Sciatic nerve (tissue), 2 donors: ENCODE results near the gene PRSS36. TPM values are rescaled to one million over a fixed set of nuclear protein-coding genes. Genes with fewer than 3 reads are reported as not detected.
"Not testable (repeated sequence)": the region's sequence is repeated elsewhere in the genome, so short reads cannot be mapped to it uniquely, and the experiment has no call there.

Experiments
- ATAC-seq: fragments of 200-7000 bp; cut with Tn5 transposase; one replicate; pipeline ENCODE4 v1.9.1; 2020; ENCODE audit warnings: mild to moderate bottlenecking, moderate library complexity
- DNase-seq: peaks from one replicate; pipeline ENCODE4 v3.0.0-alpha.2; 2020; ENCODE audit warnings: low spot score
- intact Hi-C: fragments of 100-400 bp; cut with DNase I; formaldehyde crosslinking; loops from one replicate; pipeline ENCODE4 v1.14.2; 2022
- total RNA-seq: library from RNA; stranded (reverse); fragmentation: NEBNext Ultra II Directional; extraction: Animal tissue kit (Norgen Biotek cat#: 25700); gene quantifications from one replicate; pipeline ENCODE4 v1.2.1, GENCODE V29; 2021
- donor health status: DM: no; HTN: no; CAD: no.
- donor health status: DM: no; HTN: no; CAD: no.

The PRSS36 gene
- total RNA-seq, 1 donor from 2014 or later: 4.3 TPM

DNA sequence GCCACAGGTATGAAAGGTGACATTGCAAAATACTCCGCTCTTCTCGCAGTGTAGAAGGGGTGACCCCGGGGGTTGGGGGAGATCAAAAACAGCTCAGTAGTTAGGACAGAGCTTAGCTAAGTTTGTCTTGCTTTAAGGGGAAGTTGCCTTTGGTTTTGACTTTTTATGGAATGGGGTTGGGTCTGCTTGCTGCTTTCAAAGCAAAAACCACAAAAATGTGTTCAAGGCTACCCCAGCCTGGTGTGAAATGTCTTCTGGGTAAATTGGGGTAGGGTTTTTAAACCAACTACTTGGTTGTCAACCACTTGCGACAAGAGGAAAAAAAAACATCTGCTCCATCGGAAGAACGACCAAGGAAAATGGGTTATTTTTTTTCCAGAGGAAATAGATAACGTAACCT is 36.3 kb upstream of the PRSS36 start:
- intact Hi-C loops: no loop called here
- DNase-seq (no peak), ATAC-seq (no peak)

DNA sequence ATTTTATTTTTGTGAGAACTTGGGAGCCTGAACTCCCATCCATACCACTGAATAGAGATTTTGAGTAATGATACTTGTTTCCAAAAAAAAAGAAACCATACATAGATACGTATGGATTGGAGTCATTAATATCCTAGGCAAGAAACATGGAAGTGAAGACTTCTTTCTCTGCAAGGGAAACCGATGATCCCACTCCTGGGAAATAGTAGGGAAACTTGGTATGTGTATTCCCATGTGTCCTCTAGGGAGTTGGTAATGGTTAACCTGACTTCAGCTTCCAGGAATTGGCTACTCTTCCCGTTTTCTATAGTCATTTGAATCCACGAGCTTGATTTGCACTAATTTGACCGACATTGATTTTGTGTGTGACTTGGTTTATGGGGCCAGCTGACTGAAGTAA is 35.5 kb upstream of the PRSS36 start:
- intact Hi-C loops: no loop called here
- DNase-seq: no peak
- no peak for ATAC-seq

DNA sequence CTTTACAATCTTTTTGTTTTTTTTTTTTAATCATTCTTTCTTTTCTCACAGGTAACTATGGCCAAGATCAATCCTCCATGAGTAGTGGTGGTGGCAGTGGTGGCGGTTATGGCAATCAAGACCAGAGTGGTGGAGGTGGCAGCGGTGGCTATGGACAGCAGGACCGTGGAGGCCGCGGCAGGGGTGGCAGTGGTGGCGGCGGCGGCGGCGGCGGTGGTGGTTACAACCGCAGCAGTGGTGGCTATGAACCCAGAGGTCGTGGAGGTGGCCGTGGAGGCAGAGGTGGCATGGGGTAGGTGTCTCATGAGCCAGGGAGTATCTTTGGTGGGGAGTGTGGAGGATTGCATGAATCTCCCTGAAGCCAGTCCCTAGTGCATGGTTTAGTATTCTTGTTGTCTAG is 35.0 kb upstream of the PRSS36 start:
- DNase-seq (no peak), ATAC-seq (no peak)
- intact Hi-C loops: no loop called here

DNA sequence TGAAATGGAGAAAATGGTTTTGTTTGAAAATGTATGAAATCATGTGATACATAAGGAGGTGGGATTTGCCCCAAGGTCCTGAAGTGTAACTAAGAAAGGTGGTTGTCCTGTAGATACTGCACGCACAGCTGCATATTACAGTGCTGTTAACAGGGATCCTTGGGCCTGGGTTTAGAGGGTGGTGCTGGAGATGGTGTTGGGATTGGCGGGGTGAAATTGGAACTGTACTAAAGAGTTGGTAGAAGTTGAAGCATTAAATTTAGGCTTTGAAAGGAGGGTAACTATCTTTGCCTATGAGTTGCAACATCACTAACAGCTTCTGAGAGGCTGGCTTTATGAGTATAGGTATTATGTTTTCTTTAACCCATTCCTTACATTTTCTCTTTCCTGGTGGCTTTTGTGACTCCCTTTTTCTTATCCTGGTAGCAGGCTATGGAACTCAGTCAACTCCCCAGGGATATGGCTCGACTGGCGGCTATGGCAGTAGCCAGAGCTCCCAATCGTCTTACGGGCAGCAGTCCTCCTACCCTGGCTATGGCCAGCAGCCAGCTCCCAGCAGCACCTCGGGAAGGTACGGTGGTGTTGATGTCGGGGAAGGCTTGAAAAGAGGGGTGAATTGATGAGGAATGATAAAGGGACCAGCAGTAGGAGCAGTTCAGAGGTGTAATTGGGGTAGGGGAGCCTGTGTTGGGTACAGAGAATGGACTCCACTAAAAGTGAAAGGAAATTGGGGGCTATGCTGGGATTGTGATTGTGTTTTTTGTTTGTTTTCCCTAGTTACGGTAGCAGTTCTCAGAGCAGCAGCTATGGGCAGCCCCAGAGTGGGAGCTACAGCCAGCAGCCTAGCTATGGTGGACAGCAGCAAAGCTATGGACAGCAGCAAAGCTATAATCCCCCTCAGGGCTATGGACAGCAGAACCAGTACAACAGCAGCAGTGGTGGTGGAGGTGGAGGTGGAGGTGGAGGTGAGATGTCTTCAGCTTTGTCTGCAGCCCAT is 33.9 kb upstream of the PRSS36 start:
- DNase-seq (no peak), ATAC-seq (no peak)
- intact Hi-C loops: no loop called here

DNA sequence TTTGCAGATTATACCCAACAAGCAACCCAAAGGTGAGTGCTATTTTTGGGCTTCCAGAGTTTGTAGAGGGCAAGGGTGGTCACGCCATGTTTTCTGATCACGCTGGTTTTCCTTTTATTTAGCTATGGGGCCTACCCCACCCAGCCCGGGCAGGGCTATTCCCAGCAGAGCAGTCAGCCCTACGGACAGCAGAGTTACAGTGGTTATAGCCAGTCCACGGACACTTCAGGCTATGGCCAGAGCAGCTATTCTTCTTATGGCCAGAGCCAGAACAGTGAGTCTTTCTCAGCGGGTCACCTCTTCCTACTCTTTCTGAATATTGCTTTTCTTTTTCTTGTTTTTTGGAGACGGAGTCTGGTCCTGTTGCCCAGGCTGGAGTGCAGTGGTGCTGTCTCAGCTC is 32.5 kb upstream of the PRSS36 start:
- intact Hi-C loops: no loop called here
- ATAC-seq (no peak), DNase-seq (no peak)

DNA sequence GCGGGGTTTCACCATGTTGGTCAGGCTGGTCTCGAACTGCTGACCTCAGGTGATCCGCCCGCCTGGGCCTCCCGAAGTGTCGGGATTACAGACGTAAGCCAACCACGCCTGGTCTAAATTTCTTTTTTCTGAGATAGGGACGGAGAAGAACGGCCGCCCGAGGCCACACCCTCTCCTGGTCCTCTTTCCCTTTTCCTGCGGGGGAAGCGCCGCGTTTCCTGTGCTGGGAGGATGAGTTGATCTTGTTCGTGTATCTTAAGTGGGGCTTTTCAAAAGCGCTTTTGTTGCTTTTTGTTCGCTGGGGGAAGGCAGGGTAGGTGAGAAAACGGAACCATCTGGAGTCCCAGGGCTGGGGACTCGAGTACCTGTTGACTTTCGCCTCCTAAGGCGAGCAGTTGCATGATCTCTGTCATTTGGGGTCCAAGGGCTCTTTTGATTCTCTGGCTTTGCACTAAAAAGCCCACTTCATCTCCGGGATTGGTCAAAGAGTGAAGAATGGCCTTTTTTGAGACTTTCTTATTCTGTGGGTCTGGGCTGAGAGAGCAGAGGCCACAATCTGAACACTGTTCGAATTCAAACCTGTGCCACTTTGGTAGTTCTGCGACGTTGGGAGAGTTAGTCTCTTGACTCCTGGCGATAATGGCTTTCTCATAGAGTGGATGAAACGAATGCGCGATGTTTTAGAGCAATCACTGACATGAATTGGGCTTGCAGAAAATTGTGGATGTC is 31.4 kb upstream of the PRSS36 start:
- intact Hi-C loops: no loop called here
- DNase-seq: peak; percentile 70
- ATAC-seq: no peak

DNA sequence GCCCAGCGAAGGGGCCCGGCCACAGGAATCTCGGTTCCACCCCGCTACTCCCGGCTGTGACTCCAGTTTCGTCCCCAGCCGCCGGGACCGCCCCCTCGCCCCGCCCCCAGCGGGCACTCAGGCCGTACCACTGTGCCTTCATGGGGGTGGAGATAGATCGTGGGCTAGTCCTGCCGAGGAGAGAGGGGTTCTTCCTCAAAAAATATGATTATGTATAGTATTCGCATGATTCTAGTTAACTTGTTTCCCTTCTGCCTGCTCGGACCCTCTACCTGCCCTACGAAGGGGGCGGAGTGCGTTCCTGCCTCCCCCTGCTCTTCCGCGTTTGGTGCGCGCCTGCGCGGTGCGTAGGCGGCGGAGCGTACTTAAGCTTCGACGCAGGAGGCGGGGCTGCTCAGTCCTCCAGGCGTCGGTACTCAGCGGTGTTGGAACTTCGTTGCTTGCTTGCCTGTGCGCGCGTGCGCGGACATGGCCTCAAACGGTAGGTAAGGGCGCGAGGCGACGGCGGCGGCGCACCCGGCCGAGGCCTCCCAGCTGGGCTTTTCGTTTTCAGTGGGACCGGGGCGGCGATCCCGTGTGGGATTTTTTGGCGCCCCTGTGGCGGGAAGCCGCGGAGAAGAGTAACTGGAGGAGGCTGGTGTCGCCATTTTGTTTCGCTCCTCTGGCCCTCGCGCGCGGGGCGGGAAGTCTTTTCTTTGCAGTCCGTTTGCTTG is 30.0 kb upstream of the PRSS36 start, which contains the start of gene FUS:
TSS of gene FUS (plus strand) at position 393 of the 713 bp plus-strand sequence. CDS start at position 469, 76 bp downstream.
- ATAC-seq (peak; percentile 93), DNase-seq (peak; percentile 97)
- intact Hi-C loops: no loop called here

DNA sequence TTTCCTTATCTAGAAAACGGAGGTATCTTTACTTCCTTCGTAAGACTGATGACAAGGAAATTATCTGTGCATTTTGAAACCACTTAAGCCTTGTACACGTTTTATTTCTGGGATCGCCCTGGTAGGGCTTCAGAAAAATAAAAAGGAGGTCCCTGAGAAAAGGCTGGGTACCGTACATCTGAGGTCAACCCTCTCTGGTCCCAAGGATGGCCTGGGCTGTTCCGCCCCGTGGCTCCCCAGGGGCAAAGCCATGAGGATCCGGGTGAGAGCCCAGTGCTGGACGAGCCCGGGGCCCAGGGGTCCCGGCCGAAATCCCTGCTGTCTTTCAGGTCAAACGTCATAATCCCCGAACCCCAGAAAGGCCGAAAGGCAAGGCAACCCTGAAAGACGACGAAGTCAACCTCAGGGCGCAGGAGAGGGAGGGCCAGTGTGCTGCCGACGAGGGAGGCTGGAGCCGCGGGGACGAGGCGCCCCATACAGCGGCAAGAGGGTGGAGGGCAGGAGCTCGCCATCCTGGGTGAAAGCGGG is 29.4 kb upstream of the PRSS36 start:
- DNase-seq (no peak), ATAC-seq (peak; percentile 17)
- intact Hi-C loops: no loop called here

DNA sequence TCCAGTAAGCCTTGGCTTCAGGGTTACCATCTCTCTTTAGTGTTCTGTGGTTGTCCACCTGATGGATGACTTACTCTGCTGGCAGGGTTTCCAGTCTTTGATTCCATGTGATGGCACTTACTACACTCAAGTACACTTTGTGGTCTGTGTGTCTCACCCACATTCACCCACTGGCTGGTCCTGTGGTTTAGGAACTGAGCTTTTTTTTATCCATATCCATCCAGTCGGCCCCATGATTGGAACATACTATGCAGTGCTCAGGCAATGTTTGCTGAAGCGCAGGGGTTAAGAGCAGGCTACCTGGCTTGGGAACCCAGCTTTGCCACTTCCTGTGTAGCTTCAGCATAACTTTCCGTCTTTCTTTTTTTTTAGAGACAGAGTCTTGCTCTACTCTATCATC is 27.3 kb upstream of the PRSS36 start:
- DNase-seq (no peak), ATAC-seq (no peak)
- intact Hi-C loops: no loop called here

DNA sequence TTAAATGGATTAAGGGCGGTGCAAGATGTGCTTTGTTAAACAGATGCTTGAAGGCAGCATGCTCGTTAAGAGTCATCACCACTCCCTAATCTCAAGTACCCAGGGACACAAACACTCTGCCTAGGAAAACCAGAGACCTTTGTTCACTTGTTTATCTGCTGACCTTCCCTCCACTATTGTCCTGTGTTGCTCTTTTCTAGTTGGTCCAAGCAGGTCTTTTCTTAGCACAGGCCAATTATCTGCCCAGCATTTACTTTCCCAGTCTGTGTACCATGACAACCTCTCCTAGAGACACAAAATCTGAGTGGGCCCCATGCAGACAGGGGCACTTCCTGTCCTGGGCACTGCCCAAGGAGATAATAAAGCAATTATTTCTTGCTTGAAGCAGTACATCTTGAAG is 20.2 kb upstream of the PRSS36 start:
- intact Hi-C loops, ATAC-seq, DNase-seq: not testable (repeated sequence)

DNA sequence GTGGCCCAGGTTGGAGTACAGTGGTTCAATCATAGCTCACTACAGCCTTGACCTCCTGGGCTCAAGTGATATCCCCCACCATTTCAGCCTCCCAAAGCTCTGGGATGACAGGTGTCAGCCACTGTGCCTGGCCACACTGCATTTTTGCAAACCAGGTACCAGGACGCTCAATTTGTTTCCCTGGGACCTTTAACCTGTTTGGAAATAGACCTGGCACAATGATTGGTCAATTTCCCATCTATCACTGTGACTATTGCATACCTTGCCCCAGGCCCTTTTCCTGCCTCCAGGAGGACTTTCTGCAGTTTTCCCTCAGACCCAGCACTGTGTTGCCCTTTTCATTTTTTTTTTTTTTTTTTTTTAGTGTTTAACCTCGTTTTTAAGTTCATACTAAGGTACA is 19.0 kb upstream of the PRSS36 start:
- DNase-seq: no peak
- intact Hi-C loops: no loop called here
- ATAC-seq: no peak

DNA sequence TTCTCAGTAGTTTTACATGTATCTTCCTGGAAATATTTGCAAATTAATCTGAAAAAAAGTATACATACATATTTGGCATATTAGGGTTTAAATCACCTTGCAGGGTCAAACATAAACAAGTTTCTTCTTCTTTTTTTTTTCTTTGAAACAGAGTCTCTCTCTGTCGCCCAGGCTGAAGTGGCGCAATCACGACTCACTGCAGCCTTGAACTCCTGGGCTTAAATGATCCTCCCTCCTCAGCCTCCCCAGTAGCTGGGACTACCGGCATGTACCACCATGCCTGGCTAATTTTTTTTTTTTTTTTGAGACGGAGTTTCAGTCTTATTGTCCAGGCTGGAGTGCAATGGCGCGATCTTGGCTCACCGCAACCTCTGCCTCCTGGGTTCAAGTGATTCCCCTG is 17.4 kb upstream of the PRSS36 start:
- intact Hi-C loops: no loop called here
- no peak for DNase-seq
- no peak for ATAC-seq

DNA sequence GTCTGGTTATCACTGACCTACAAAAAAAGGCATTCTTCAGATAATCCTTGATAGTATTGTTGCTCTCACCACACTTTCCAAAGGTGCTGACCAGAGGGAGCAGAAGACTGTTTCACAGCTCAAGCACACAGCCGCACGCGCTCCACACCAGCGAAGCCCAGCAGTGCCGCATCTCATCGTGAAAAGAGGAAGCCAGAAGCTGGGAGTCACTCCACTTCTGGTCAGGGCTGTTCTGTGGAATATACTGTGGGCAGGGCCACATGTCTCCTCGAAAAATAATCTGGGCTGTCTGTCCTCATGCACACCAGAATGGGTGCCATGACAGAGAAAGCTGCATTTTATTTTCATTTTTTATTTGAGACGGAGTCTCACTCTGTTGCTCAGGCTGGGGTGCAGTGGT is 7.3 kb upstream of the PRSS36 start:
- intact Hi-C loops: no loop called here
- DNase-seq: no peak
- peak; percentile 56 for ATAC-seq

DNA sequence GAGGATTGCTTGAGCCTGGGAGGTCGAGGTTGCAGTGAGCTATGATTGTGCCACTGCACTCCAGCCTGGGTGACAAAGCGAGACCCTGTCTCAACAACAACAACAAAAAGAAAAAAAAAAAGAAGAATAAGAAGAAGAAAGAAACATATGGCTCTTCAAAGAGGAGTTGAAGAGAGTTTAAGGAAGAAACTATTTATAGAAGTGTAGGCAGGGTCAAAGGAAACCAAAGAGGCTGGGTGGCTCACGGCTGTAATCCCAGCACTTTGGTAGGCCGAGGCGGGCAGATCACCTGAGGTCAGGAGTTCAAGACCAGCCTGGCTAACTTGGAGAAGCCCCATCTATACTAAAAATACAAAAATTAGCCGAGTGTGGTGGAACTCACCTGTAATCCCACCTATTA is 1.1 kb upstream of the PRSS36 start:
- ATAC-seq, intact Hi-C loops, DNase-seq: not testable (repeated sequence)

DNA sequence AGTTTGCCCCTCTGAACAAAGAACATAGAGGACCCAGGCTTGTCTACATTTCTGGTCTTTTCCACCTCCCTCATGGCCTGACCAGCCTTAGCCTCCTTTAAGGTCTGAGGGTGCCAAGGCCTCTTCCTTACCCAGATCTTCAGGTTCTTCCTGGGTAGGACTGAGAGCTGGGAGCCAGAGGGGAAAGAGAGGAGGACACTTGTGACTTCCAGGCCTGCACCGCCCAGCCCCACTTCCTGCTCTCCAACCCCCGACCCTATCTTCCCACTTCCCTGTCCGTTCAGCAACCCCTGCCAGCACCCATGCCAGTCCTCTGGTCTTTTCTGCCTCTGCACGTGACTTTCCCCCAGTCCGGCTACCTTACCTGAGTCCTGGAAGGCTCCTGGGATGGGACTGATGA is 534 bp downstream of the PRSS36 start:
- peak; percentile 33 for ATAC-seq
- intact Hi-C loops: no loop called here
- no peak for DNase-seq

DNA sequence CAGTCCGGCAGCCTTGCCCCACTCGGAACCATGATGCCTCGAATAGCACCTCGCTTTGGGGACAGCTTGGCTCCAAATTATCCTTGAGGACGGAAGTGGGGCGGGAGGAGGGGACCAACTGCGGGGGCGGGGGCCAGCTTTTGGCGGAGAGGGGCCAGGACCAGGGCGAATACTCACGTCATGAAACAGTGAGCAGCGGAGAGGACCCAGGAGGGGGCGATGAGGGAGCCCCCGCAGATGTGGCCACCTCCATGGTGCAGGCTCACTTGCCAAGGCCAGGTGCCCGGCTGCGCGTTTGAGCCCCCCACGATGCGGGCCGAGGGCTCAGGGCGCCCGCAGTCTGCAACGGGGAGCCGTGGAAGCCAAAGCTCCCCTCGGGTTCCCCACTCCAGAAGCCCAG is 970 bp downstream of the PRSS36 start:
- intact Hi-C loops: no loop called here
- no peak for DNase-seq
- ATAC-seq: no peak

DNA sequence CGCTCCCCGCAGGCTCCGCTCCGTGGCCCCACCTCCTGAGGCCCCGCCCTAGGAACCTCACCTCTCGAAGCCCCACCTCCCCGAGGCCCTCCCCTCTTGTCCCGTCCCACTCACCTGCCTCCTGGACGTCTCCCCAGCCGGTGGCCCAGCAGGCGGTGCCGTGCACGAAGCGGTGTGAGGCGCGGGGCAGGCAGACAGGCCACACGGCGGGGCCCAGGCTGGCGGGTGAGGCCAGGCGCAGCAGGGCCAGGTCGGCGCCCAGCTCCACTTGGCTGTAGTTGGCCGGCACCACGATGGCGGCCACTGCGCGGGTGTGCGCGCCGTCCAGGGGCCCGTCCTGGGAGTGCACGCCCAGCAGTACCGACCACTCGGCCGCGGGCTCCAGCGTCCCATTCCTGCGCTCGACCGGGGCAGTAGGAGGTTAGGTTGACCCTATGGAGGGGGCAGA is 1.6 kb downstream of the PRSS36 start:
- intact Hi-C loops: no loop called here
- ATAC-seq (no peak), DNase-seq (no peak)

DNA sequence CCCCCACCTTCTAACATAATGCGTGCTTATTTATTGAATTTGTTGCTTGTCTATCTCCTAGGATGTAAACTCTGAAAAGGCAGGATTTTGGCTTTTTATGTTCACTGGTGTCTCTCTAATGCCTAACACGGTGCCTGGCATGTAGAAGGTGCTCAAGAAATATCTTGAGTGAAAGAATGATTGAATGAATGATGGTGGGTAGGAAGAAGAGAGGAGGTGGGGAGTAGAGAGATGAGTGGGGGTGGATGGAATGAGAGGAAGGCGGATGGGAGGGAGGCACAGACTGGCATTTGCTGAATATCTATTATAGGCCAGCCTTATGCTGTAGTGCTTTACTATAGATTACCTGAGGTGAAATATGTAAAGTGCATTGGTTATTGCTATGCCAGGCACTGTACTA is 2.3 kb downstream of the PRSS36 start:
- intact Hi-C loops: no loop called here
- no peak for ATAC-seq
- DNase-seq: no peak

DNA sequence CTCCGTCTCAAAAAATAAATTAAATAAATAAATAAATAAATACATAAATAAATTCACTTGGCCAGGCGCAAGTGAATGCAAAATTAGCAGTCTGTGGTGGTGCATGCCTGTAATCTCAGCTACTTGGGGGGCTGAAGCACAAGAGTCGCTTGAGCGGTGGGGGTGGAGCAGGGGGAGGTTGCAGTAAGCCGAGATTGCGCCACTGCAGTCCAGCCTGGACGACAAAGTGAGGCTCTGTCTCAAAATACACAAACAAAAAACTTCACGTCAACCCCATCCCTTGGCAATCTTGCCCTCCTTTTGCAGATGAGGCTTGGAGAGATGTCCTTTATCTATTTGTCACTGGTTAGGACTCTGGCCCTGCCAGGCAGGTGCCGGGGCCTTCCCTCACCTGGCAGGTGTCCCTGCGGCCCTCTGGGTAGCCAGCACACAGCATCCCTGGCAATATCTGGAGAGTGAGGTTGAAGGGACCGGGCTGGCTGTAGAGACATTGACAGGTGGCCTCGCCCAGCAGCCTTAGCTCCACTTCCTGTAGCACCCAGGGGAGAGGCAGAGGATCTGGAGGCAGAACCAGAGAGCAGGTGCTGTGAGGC is 4.4 kb downstream of the PRSS36 start:
- intact Hi-C loops: no loop called here
- ATAC-seq (no peak), DNase-seq (no peak)
